ENCODE data around the gene LYPD6.

The LYPD6 gene

DNA sequence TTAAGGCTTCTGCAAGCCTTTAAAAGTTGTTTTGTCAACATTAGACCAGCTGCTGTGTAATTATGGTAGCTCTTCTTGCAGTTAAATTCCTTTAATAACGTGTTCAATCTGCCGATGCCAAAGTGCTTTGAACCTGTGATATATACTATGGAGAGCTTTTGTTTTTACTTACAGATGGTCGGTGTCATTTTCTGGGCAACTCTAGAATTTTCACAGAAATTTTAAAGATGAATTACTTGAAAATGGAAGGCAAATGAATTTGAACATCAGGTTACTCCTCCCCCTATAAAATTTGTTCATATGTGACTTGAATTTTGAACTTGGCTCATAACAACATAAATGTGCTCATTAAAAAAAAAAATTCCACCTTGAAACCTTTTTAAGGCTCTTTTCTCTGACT is 23.0 kb downstream of the LYPD6 start:
- no peak for DNase-seq

DNA sequence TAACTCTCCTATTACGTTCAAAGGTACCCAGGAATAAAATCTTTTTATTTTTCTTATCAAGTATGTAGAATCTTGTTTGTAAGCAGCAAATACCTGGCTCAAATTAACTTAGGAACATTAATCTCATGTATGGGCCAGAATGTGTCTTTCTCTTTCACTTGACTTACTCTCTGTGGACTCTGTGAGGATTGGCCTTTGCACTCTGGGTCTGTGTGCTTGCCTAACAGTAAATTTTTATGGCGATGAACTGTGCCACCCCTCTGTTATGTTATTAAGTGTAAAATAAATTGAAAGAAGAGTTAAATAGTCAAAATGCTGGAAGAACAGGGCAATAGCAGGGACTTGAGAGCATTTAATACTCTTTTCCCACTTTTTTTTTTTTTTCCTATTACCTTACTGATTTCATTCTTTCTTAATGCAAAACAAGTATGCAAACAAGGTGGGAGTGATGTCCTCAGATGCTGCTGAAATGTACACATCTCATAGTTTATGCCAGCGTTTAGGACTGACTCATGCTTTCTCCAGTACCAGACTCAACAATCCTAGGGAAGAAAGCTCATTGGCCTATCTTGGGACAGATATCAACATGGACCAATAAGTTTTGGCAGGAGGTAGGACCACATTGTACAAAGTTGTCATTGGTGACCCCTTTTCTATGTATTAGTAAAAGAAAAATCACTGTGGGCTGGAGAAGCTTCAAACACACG is 25.5 kb downstream of the LYPD6 start:
- no peak for DNase-seq

GRCh38 chr2:149357058-149357457 is 26.7 kb downstream of the LYPD6 start:
- no peak for DNase-seq

- no peak for DNase-seq
These were observed 29.7 kb downstream of the LYPD6 start for GRCh38 chr2:149360106-149360505.

GRCh38 chr2:149363958-149364357 is 33.6 kb downstream of the LYPD6 start:
- DNase-seq: no peak

GRCh38 chr2:149364839-149365238 is 34.5 kb downstream of the LYPD6 start:
- DNase-seq: no peak

- DNase-seq: no peak
These were observed 35.7 kb downstream of the LYPD6 start for GRCh38 chr2:149365931-149366583.

DNA sequence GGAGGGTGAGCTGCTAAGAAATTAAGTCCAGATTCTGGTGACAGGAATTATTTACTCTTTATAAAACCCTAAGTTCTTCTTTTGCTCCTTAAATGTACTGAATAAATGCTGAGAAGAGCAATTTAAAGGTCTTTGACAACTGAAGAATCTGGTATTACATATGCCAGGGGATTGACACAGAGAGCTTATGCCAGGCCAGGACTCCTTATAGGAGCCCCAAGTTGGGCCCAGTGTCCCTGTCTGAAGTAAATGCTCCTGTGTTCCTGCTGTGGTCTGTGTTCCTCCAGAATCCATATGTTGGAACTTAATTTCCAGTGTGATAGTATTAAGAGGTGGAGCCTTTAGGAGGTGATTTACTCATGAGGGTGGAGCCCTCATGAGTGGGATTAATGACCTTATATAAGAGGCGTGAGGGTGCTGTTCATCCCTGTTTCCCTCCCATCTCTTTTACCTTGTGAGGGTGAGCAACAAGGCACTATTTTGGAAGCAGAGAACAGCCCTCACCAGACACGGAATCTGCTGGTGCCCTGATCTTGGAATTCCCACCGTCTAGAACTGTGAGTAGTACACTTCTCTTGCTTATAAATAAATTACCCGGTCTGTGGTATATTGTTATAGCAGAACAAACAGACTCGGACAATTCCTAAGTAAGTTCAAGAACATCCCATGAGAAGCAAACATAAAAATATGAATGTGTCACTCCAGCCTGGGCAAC is 39.8 kb downstream of the LYPD6 start:
- no peak for DNase-seq

DNA sequence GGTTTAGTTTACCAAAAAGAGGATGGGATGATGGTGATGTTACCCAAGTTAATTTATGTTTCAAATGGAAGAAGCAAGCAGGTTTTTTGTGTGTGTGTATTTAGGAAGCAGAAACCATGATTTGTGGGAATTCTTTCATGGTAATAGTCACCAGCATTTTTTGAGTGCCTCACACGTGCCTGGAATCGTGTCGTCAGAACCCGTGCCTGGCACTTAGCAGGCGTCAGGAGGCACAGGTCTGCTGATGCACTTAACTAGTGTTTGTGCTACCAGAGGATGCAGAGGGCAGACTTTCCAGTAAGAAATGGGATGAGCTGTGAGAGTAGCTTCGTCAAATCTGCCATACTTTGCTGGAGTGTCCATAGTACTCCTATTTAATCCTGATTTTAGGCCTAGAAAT is 41.1 kb downstream of the LYPD6 start:
- DNase-seq: no peak

DNA sequence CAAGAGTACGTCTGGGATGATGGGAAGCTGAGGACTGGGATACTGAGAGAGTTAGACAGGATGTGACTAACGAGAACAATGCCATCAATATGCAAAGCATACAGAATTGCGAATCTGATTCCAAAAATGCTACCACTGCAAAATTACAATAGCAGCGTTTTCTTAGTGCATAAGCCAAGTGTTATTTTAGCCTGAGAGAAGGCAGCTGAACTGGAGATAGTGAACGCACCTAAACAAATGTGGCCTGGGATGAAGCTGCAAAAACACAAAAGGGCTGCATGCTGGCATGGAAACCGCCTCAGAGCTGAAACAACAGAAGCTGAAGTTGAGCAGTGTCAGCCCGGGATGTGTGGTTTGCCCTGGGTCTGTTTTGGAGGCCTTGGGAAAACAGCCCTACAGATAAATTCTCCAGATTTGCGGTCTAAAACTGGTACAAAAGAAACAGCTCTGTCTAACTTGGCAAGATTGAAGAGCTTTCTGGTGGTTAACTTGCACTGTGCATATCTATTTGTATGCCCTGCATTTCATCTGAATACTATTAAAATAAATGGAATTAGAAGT is 45.5 kb downstream of the LYPD6 start:
- no peak for DNase-seq

GRCh38 chr2:149380205-149380604 is 49.8 kb downstream of the LYPD6 start:
- no peak for DNase-seq

DNA sequence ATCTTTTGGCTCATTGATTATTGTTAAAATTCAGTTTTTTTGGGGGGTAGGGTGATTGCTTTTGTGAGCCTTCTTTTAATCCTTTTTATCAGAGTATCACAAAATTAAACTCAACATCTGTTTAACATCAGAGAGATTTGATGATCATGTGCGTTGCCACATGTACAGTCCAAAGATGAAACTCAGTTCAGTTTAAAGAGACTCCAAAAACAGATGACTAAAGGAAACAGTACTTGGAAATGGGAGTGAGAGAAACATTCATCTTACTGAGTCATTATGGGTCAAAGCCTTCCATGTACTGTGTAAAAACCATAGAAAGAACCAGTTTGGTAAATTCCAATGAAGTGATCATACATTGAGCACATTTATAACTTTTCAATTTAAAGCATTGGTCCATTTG is 53.0 kb downstream of the LYPD6 start:
- DNase-seq: no peak

- no peak for DNase-seq
These were observed 55.0 kb downstream of the LYPD6 start for GRCh38 chr2:149385350-149385749.

DNA sequence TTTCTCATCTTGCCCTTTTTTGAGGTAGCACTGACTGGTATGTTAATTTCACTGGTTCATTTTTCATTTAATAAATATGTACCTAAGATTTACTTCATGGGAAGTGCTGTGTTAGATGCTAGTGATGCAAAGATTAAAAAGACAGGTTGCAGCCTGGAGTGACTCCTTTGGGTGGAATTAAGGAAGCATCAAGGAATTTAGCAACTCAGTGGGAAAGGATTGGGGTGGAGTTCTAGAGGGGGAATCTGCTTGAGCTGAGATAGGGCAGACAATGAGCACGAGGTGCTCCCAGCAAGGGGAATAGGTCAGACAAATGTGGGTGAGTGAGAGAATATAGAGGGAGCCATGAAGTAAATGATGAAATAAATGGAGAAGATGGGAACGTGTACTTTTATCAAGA is 57.0 kb downstream of the LYPD6 start:
- DNase-seq: no peak

DNA sequence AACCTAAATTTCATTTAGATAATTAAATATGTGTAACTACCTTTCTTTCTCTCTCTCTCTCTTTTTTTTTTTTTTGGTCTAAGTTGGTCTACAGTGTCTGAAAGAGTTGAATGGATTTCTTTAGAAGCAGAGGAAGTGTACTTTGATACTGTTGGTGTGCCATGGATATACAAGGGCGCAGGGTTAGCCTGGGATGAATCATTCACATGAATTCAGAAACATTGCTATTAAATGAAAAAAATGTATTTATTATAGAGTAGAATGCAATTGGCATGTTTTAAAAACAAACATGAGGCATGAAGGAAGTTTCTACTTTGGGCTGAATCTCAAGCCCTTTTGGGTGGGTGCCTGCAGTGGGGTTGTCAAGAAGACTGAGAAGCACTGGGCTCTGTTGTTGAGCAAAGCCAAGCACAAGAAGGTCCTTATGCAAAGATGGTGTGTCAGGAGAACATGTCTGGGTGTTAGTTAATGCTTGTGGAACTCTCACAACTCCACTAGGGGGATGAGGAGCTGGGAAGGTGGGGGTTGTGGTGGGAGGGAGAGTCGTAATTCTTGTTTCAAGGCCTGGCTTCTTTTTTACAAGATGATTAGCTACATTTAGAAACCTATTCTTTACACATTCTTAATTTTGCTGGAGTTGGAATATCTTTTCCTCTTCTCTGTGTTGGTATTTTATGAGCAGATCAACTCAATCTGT is 57.9 kb downstream of the LYPD6 start:
- no peak for DNase-seq

GRCh38 chr2:149389506-149390167 is 59.2 kb downstream of the LYPD6 start:
- DNase-seq: no peak

- DNase-seq: no peak
These were observed 63.2 kb downstream of the LYPD6 start for GRCh38 chr2:149393614-149394013.

DNA sequence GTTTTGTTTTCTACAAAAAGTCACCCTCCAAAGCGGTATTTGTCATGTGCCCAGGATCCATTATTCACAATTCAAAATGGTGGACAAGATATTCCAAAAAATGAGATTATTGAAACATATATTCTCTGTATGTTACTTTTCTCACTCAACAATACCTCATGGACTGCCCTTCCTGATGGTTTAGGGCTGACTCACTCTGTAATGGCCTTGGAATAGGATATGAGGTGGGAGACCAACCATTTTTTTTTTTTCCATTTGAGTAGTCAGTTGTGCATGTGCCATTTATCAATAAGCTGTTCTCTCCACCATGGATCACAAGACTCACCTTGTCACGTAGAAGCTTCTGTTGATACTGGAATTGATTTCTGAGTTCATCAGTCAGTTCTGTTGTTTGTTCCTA is 64.5 kb downstream of the LYPD6 start:
- DNase-seq: no peak

DNA sequence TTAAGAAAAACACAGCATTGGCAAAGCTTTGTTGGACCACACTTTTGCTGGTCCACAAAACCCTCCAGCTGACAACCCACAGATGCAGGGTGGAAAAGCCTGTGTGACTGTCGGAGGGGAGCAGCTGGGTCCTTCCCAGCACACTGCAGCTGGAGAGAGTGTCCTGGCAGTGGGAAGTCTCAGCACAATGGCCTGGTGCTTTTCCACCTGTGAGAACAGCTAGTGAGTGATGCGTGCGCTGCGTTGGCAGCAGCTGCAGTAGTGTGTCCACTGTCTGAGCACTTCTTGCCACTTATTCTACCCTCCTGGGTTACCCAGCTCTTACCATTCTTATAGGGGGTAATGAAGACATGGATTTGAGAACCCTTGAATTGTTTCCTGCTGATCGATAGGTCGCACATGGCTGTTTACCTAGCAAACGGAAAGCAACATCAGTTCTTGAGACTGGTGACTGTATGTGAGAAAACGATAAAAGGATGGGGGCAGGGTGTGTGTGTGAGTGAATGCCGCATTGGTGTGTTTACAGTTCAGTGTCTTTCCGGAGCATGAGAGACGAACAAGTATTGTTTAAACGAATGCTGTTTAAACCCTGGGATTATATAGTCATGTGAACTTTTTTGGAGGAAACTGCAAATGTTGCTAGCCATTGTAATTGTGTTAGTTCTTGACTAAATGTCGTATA is 69.7 kb downstream of the LYPD6 start:
- DNase-seq: no peak

DNA sequence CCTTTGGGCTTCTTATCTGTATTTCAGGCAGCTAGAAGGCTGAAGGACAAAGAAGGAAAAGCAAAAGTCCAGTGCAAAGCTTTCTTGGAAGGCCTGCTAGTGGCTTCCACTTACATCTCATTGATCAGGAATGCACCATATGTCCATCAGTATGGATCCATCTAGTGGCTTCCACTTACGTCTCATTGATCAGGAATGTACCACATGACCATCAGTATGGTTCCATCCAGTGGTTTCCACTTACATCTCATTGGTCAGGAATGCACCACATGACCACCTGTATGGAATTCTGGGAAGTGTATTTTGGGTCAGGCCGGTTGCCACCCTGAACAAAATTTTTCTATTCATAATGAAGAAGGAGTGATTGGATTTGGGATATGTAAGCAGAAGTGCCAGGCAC is 70.6 kb downstream of the LYPD6 start:
- DNase-seq: no peak

DNA sequence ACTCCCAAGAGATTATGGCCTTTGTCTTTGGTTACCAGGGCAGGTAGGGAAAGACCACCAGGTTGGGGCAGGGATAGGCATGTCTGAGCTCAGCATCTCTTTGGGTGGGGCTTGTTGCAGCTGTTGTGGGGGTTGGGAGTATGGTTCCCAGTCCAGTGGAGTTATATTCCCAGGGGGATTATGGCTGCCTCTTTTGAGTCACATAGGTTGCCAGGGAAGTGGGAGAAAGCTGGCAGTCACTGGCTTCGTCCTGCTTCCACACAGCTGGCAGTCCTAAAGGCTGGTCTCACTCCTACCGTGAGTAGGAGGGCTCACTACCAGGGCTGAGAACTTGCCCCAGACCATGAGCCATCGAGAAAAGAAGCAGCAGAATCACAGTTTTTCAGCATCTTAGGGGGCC is 79.1 kb downstream of the LYPD6 start:
- no peak for DNase-seq

Measured in effector CD4-positive, alpha-beta T cell (primary cell).